ENCODE data around the gene TASP1. TPM values are rescaled to one million over a fixed set of nuclear protein-coding genes. Genes with fewer than 3 reads are reported as not detected.

TASP1 gene
- polyA plus RNA-seq, 1 donor from 2014 or later, result 20.2 TPM

DNA sequence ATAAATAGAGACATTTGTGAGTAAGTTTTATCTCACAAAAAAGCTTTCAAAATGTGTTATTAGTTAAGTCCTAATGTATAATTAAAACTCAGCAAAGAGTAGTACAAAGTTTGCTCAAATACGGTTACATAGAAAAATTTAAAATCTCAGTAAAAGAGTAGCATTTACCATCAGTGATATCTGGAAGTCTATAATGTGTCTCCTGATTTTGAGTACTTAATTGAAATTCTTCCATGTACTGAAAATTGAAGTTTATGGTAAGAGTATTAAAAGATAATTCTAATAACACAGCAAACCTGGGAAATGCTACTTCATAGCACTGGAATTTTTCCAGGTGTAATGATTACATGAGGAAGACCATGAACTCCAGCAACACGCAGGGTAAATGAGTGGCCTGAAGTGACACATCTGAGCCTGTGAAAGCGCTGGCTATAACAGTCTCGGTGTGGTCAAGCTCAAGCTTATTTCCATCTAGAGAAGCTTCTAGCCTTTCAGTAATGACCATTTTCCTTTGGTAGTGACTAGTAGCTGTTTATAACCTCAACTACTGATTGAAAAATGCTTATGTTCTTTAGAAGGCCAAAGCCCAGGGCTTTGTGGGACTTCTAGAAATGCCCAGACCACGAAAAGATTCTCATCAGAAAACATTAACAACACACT lies 214.4 kb downstream of the TASP1 start:
- no peak for TF ChIP-seq EZH2 (IDR thresholded peaks at IDR 0.05; ENCODE audit: borderline replicate concordance, insufficient read depth, low read length, poor library complexity, severe bottlenecking)
- TF ChIP-seq, protein P1, sequence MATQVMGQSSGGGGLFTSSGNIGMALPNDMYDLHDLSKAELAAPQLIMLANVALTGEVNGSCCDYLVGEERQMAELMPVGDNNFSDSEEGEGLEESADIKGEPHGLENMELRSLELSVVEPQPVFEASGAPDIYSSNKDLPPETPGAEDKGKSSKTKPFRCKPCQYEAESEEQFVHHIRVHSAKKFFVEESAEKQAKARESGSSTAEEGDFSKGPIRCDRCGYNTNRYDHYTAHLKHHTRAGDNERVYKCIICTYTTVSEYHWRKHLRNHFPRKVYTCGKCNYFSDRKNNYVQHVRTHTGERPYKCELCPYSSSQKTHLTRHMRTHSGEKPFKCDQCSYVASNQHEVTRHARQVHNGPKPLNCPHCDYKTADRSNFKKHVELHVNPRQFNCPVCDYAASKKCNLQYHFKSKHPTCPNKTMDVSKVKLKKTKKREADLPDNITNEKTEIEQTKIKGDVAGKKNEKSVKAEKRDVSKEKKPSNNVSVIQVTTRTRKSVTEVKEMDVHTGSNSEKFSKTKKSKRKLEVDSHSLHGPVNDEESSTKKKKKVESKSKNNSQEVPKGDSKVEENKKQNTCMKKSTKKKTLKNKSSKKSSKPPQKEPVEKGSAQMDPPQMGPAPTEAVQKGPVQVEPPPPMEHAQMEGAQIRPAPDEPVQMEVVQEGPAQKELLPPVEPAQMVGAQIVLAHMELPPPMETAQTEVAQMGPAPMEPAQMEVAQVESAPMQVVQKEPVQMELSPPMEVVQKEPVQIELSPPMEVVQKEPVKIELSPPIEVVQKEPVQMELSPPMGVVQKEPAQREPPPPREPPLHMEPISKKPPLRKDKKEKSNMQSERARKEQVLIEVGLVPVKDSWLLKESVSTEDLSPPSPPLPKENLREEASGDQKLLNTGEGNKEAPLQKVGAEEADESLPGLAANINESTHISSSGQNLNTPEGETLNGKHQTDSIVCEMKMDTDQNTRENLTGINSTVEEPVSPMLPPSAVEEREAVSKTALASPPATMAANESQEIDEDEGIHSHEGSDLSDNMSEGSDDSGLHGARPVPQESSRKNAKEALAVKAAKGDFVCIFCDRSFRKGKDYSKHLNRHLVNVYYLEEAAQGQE (IDR thresholded peaks at IDR 0.05; ENCODE audit: borderline replicate concordance), result no peak
- no peak for TF ChIP-seq MXI1 (conservative IDR thresholded peaks at IDR 0.05; ENCODE audit: poor library complexity, severe bottlenecking)
- no peak for TF ChIP-seq EP300 (conservative IDR thresholded peaks at IDR 0.05; ENCODE audit: poor library complexity, severe bottlenecking)
- TF ChIP-seq POLR2AphosphoS5 (IDR thresholded peaks at IDR 0.05), result no peak
- TF ChIP-seq RAD21 (conservative IDR thresholded peaks at IDR 0.05), result no peak
- no peak for TF ChIP-seq TAF1 (IDR thresholded peaks at IDR 0.05; ENCODE audit: low read depth)
- TF ChIP-seq, protein P2, sequence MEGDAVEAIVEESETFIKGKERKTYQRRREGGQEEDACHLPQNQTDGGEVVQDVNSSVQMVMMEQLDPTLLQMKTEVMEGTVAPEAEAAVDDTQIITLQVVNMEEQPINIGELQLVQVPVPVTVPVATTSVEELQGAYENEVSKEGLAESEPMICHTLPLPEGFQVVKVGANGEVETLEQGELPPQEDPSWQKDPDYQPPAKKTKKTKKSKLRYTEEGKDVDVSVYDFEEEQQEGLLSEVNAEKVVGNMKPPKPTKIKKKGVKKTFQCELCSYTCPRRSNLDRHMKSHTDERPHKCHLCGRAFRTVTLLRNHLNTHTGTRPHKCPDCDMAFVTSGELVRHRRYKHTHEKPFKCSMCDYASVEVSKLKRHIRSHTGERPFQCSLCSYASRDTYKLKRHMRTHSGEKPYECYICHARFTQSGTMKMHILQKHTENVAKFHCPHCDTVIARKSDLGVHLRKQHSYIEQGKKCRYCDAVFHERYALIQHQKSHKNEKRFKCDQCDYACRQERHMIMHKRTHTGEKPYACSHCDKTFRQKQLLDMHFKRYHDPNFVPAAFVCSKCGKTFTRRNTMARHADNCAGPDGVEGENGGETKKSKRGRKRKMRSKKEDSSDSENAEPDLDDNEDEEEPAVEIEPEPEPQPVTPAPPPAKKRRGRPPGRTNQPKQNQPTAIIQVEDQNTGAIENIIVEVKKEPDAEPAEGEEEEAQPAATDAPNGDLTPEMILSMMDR (IDR thresholded peaks at IDR 0.05; ENCODE audit: poor library complexity, severe bottlenecking), result no peak
- TF ChIP-seq SMC3 (conservative IDR thresholded peaks at IDR 0.05; ENCODE audit: poor library complexity), result no peak
- Histone ChIP-seq H3F3A (ENCODE audit: insufficient read depth, low read length, poor library complexity, severe bottlenecking) (no peaks in the 10 kb centered on the region), H3K4me3 (ENCODE audit: low read length) (no peak overlapping the region), H3K9me2 (ENCODE audit: insufficient read depth, low read length) (no peaks in the 10 kb centered on the region), H3K79me2 (replicated peaks; ENCODE audit: insufficient read depth, low read length) (no peaks in the 10 kb centered on the region), H4K20me1 (ENCODE audit: insufficient read depth) (no peaks in the 10 kb centered on the region), H3K36me3 (ENCODE audit: insufficient read depth, low read length) (no peaks in the 10 kb centered on the region), H3K9me3 (ENCODE audit: low read length) (no peaks in the 10 kb centered on the region), H2AFZ (ENCODE audit: low read depth, low read length) (no peak overlapping the region), H3K27ac (ENCODE audit: low read length) (no peak overlapping the region), H3K27me3 (ENCODE audit: insufficient read depth, low read depth, low read length) (no peaks in the 10 kb centered on the region), H3K9ac (ENCODE audit: low read length) (no peak overlapping the region), H3K4me2 (ENCODE audit: low read length) (no peak overlapping the region)

DNA sequence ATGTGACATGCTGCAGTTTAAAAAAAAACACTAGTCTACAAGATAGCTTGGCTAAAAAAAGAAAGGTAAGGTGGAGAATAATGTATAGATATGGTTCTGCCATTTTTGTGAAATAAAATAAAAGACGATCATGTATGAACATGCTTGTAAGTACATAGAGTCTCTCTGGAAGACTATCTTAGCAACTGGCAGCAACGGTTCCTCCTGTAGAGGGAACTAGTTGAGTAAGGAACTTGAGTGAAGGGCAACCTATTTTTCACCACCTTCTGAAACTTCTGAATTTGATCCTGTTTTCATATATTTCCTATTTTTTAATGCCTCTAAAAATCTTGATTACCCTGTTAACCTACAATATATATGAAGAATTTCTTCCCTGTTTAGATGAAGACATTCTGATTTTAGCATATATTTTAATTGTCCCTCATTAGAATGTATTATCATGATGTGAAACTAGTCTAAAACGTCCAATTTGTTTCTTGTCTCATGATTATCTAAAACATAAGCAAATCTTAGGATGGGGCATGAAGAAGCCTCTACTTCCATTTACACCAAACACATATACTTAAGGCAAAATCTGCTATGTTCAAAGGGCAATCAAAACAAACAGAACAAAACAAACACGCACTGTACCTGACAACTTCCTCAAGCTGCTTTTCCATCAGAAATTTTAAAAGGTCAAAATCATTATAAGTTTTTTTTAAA lies 215.1 kb downstream of the TASP1 start:
- Histone ChIP-seq H3K27me3 (ENCODE audit: insufficient read depth, low read depth, low read length) (no peaks in the 10 kb centered on the region), H3K9ac (ENCODE audit: low read length) (no peak overlapping the region), H3K4me3 (ENCODE audit: low read length) (no peak overlapping the region), H3K36me3 (ENCODE audit: insufficient read depth, low read length) (no peaks in the 10 kb centered on the region), H3K79me2 (replicated peaks; ENCODE audit: insufficient read depth, low read length) (no peaks in the 10 kb centered on the region), H3K9me2 (ENCODE audit: insufficient read depth, low read length) (no peaks in the 10 kb centered on the region), H3K4me2 (ENCODE audit: low read length) (no peak overlapping the region), H2AFZ (ENCODE audit: low read depth, low read length) (no peak overlapping the region), H3F3A (ENCODE audit: insufficient read depth, low read length, poor library complexity, severe bottlenecking) (no peaks in the 10 kb centered on the region), H3K27ac (ENCODE audit: low read length) (no peak overlapping the region), H4K20me1 (ENCODE audit: insufficient read depth) (no peaks in the 10 kb centered on the region), H3K9me3 (ENCODE audit: low read length) (no peaks in the 10 kb centered on the region)
- TF ChIP-seq EZH2 (IDR thresholded peaks at IDR 0.05; ENCODE audit: borderline replicate concordance, insufficient read depth, low read length, poor library complexity, severe bottlenecking), result no peak
- TF ChIP-seq EP300 (conservative IDR thresholded peaks at IDR 0.05; ENCODE audit: poor library complexity, severe bottlenecking), result no peak
- TF ChIP-seq, protein P2 (IDR thresholded peaks at IDR 0.05; ENCODE audit: poor library complexity, severe bottlenecking), result no peak
- TF ChIP-seq, protein P1 (IDR thresholded peaks at IDR 0.05; ENCODE audit: borderline replicate concordance), result no peak
- no peak for TF ChIP-seq POLR2AphosphoS5 (IDR thresholded peaks at IDR 0.05)
- TF ChIP-seq SMC3 (conservative IDR thresholded peaks at IDR 0.05; ENCODE audit: poor library complexity), result no peak
- TF ChIP-seq TAF1 (IDR thresholded peaks at IDR 0.05; ENCODE audit: low read depth), result no peak
- no peak for TF ChIP-seq RAD21 (conservative IDR thresholded peaks at IDR 0.05)

All from neural cell (in vitro differentiated cells).